Measurements from ENCODE around the gene SLC25A31.

GRCh38 chr4:127782275-127783025, 52.2 kb downstream of the SLC25A31 start, which contains the start of gene HSPA4L:
- TF ChIP-seq EZH2phosphoT487 (IDR thresholded peaks at IDR 0.05; ENCODE audit: insufficient read depth, low read depth) (no peak), EZH2 (IDR thresholded peaks at IDR 0.05; ENCODE audit: insufficient read depth, poor library complexity, severe bottlenecking) (no peak)

All from GM23248 (cell line).